Neural cell (in vitro differentiated cells): ENCODE measurements around the gene WFDC12. TPM values are rescaled to one million over a fixed set of nuclear protein-coding genes. Genes with fewer than 3 reads are reported as not detected.

Experiments
- H2AFZ ChIP-seq: fragments of 200-600, 300-800 bp; sonication (generic), shearing (Covaris generic); 2 replicates; pipeline ENCODE4 v1.6.0; 2014; ENCODE audit warnings: low read depth, mild to moderate bottlenecking, antibody characterized with exemption, low read length, moderate library complexity
- H3F3A ChIP-seq: fragments of 200-600 bp; shearing (Covaris generic); 2 replicates; pipeline ENCODE4 v1.6.1; 2016; ENCODE audit warnings: mild to moderate bottlenecking, moderate library complexity, mixed read lengths, antibody characterized with exemption, low read length; ENCODE audit not compliant: insufficient read depth, poor library complexity, severe bottlenecking
- H3K27ac ChIP-seq: fragments of 200-600, 300-800 bp; sonication (generic), shearing (Covaris generic); 2 replicates; pipeline ENCODE4 v1.5.1; 2014; ENCODE audit warnings: mild to moderate bottlenecking, low read length, moderate library complexity
- H3K27me3 ChIP-seq: fragments of 300-800, 200-600 bp; sonication (generic), shearing (Covaris generic); 2 replicates; pipeline ENCODE4 v1.6.0; 2014; ENCODE audit warnings: mild to moderate bottlenecking, low read depth, low read length, moderate library complexity; ENCODE audit not compliant: insufficient read depth
- H3K36me3 ChIP-seq: fragments of 300-800, 200-600 bp; sonication (generic), shearing (Covaris generic); 2 replicates; pipeline ENCODE4 v1.5.1; 2014; ENCODE audit warnings: mild to moderate bottlenecking, antibody characterized with exemption, low read length, moderate library complexity; ENCODE audit not compliant: insufficient read depth
- H3K4me2 ChIP-seq: fragments of 300-800, 200-600 bp; sonication (generic), shearing (Covaris generic); 2 replicates; pipeline ENCODE4 v1.6.0; 2014; ENCODE audit warnings: mild to moderate bottlenecking, low read length
- H3K4me3 ChIP-seq: fragments of 300-800, 200-600 bp; sonication (generic), shearing (Covaris generic); 2 replicates; pipeline ENCODE4 v1.5.1; 2014; ENCODE audit warnings: mild to moderate bottlenecking, low read length, moderate library complexity
- H3K79me2 ChIP-seq: fragments of 200-600 bp; shearing (Covaris generic); replicated peaks from 2 replicates; pipeline ENCODE4 v1.6.0; 2014; ENCODE audit warnings: mild to moderate bottlenecking, low read length, moderate library complexity; ENCODE audit not compliant: insufficient read depth
- H3K9ac ChIP-seq: fragments of 300-800, 200-600 bp; sonication (generic), shearing (Covaris generic); 2 replicates; pipeline ENCODE4 v1.6.1; 2016; ENCODE audit warnings: mild to moderate bottlenecking, low read length, mixed read lengths
- H3K9me2 ChIP-seq: fragments of 200-600 bp; shearing (Covaris generic); 2 replicates; pipeline ENCODE4 v1.6.1; 2016; ENCODE audit warnings: mild to moderate bottlenecking, low read length, mixed read lengths; ENCODE audit not compliant: insufficient read depth
- H3K9me3 ChIP-seq: fragments of 200-600, 300-800 bp; sonication (generic), shearing (Covaris generic); 2 replicates; pipeline ENCODE4 v1.6.1; 2016; ENCODE audit warnings: mild to moderate bottlenecking, mixed run types, low read length, moderate library complexity, mixed read lengths
- H4K20me1 ChIP-seq: fragments of 200-600 bp; shearing (Covaris generic); 2 replicates; pipeline ENCODE4 v1.6.1; 2016; ENCODE audit warnings: mild to moderate bottlenecking, mixed run types; ENCODE audit not compliant: insufficient read depth
- EP300 ChIP-seq: fragments of 450-650 bp; conservative IDR thresholded peaks from 2 replicates; pipeline ENCODE4 v1.6.1; 2014; ENCODE audit warnings: antibody characterized with exemption, mild to moderate bottlenecking, moderate library complexity; ENCODE audit not compliant: poor library complexity, severe bottlenecking
- EZH2 ChIP-seq: fragments of 200-600, 300-800 bp; shearing (Covaris generic), sonication (generic); IDR thresholded peaks from 2 replicates; pipeline ENCODE4 v1.6.1; 2014; ENCODE audit warnings: antibody characterized with exemption, low read length, borderline replicate concordance, mild to moderate bottlenecking; ENCODE audit not compliant: insufficient read depth, poor library complexity, severe bottlenecking
- MXI1 ChIP-seq: fragments of 450-650 bp; conservative IDR thresholded peaks from 2 replicates; pipeline ENCODE4 v1.6.1; 2014; ENCODE audit warnings: antibody characterized with exemption, mild to moderate bottlenecking; ENCODE audit not compliant: poor library complexity, severe bottlenecking
- POLR2AphosphoS5 ChIP-seq: IDR thresholded peaks from 2 replicates; pipeline ENCODE4 v1.6.1; 2012
- TAF1 ChIP-seq: IDR thresholded peaks from 2 replicates; pipeline ENCODE4 v1.6.1; 2012; ENCODE audit warnings: low read depth
- polyA plus RNA-seq: library from polyadenylated mRNA; depleted of rRNA; stranded (reverse); fragments of >200 nt; gene quantifications from 2 replicates; pipeline ENCODE4 v1.2.3, GENCODE V29; 2014
- TF ChIP-seq, protein P1 (sequence below): IDR thresholded peaks from 2 replicates; pipeline ENCODE4 v1.6.1; 2012; ENCODE audit warnings: borderline replicate concordance
- TF ChIP-seq, protein P2 (sequence below): fragments of 450-650 bp; IDR thresholded peaks from 2 replicates; pipeline ENCODE4 v1.5.1; 2014; ENCODE audit warnings: antibody characterized with exemption, mild to moderate bottlenecking, moderate library complexity; ENCODE audit not compliant: poor library complexity, severe bottlenecking

WFDC12 gene
- polyA plus RNA-seq, 1 donor from 2014 or later, result not detected

DNA sequence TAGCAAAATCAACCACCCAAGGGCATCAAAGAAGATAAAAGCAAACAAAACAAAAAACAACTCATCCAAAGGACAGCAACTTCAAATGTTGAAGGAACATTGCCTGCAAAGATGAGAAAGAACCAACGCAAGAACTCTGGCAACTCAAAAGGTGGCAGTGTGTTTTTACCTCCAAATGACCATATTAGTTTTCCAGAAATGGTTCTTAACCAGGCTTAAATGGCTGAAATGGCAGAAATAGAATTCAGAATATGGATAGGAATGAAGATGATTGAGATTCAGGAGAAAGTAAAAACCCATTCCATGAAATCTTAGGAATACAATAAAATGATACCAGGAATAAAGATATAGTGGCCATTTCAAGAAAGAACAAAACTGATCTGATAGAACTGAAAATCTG lies 40.6 kb upstream of the WFDC12 start:
- no peaks in the 10 kb centered on the region for H3K9me2 ChIP-seq
- H3K79me2 ChIP-seq, result no peaks in the 10 kb centered on the region
- TF ChIP-seq EP300, result no peak
- no peak for TF ChIP-seq TAF1
- H3K36me3 ChIP-seq, result no peaks in the 10 kb centered on the region
- H2AFZ ChIP-seq, result no peak overlapping the region
- H3K9me3 ChIP-seq, result no peaks in the 10 kb centered on the region
- H3F3A ChIP-seq, result no peaks in the 10 kb centered on the region
- H3K27ac ChIP-seq, result no peak overlapping the region
- H3K27me3 ChIP-seq, result no peaks in the 10 kb centered on the region
- H4K20me1 ChIP-seq, result no peaks in the 10 kb centered on the region
- H3K4me2 ChIP-seq, result no peak overlapping the region
- no peak overlapping the region for H3K4me3 ChIP-seq
- no peak overlapping the region for H3K9ac ChIP-seq

DNA sequence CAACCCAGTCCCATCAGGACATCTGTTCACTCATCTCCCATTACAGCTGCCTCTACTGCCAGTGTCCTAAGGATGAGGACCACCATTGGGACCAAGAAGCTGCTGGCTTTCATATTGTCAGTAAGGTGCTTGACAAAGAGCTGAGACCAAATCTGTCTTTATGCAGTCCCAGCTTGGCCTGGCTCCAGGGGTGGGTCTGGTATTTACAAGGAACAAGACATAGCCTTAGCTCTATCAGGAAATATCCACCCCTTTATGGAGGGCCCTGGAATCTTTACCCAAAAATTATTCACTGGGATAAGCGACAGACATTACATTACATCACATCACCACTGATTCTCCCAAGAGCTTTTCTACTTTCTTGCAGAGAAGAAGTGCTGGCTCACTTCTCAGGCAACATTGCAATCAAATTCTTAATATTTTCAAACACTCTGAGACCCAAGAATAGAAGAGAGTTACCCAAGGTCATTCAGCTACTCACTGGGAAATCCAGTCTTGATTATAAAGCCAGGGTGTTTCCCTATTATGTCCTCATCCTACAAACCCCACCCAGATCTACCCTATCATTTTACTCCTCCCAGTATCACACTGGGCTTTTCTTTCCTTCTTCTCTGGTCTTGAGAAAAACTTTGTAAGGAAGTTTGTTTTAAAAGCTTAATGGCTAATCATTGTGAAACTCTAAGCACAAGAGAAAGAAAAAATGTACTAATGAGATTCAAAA lies 39.0 kb upstream of the WFDC12 start:
- Histone ChIP-seq H3K27ac (no peak overlapping the region), H3K27me3 (no peaks in the 10 kb centered on the region), H3K9ac (no peak overlapping the region), H3F3A (no peaks in the 10 kb centered on the region), H3K9me2 (no peaks in the 10 kb centered on the region), H4K20me1 (no peaks in the 10 kb centered on the region), H3K79me2 (no peaks in the 10 kb centered on the region), H3K36me3 (no peaks in the 10 kb centered on the region), H3K4me2 (no peak overlapping the region), H2AFZ (no peak overlapping the region), H3K9me3 (no peaks in the 10 kb centered on the region), H3K4me3 (no peak overlapping the region)
- TF ChIP-seq POLR2AphosphoS5 (no peak), MXI1 (no peak), EZH2 (no peak)
- TF ChIP-seq, protein P1, sequence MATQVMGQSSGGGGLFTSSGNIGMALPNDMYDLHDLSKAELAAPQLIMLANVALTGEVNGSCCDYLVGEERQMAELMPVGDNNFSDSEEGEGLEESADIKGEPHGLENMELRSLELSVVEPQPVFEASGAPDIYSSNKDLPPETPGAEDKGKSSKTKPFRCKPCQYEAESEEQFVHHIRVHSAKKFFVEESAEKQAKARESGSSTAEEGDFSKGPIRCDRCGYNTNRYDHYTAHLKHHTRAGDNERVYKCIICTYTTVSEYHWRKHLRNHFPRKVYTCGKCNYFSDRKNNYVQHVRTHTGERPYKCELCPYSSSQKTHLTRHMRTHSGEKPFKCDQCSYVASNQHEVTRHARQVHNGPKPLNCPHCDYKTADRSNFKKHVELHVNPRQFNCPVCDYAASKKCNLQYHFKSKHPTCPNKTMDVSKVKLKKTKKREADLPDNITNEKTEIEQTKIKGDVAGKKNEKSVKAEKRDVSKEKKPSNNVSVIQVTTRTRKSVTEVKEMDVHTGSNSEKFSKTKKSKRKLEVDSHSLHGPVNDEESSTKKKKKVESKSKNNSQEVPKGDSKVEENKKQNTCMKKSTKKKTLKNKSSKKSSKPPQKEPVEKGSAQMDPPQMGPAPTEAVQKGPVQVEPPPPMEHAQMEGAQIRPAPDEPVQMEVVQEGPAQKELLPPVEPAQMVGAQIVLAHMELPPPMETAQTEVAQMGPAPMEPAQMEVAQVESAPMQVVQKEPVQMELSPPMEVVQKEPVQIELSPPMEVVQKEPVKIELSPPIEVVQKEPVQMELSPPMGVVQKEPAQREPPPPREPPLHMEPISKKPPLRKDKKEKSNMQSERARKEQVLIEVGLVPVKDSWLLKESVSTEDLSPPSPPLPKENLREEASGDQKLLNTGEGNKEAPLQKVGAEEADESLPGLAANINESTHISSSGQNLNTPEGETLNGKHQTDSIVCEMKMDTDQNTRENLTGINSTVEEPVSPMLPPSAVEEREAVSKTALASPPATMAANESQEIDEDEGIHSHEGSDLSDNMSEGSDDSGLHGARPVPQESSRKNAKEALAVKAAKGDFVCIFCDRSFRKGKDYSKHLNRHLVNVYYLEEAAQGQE, result no peak

DNA sequence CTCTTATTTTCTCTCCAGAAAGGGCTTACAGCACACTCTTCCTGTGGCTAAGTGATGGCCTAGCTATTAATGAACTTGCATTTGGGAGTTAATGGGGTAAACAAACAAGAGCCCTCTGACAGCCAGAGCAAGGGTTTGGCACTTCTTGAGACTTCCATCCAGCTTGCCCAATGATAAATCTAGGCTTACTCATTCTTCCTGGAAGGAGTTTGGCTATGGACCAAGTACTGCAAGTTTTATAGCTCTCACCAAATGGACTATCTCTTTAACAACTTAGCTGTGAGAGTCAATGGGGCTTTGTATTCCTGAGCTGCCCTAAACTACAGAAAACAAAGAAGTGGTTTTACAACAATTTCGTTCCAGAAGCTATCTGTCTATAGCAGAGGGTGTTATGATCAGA lies 33.7 kb upstream of the WFDC12 start:
- Histone ChIP-seq H3K9me3 (no peaks in the 10 kb centered on the region), H4K20me1 (no peaks in the 10 kb centered on the region), H3K27me3 (no peaks in the 10 kb centered on the region), H3K4me2 (no peak overlapping the region), H3K4me3 (no peak overlapping the region), H3K9ac (no peak overlapping the region), H3K9me2 (no peaks in the 10 kb centered on the region), H3K27ac (no peak overlapping the region), H2AFZ (no peak overlapping the region), H3K36me3 (no peaks in the 10 kb centered on the region), H3F3A (no peaks in the 10 kb centered on the region), H3K79me2 (no peaks in the 10 kb centered on the region)
- TF ChIP-seq TAF1, result no peak
- TF ChIP-seq, protein P1, result no peak
- TF ChIP-seq MXI1, result no peak
- TF ChIP-seq EZH2, result no peak
- TF ChIP-seq, protein P2, sequence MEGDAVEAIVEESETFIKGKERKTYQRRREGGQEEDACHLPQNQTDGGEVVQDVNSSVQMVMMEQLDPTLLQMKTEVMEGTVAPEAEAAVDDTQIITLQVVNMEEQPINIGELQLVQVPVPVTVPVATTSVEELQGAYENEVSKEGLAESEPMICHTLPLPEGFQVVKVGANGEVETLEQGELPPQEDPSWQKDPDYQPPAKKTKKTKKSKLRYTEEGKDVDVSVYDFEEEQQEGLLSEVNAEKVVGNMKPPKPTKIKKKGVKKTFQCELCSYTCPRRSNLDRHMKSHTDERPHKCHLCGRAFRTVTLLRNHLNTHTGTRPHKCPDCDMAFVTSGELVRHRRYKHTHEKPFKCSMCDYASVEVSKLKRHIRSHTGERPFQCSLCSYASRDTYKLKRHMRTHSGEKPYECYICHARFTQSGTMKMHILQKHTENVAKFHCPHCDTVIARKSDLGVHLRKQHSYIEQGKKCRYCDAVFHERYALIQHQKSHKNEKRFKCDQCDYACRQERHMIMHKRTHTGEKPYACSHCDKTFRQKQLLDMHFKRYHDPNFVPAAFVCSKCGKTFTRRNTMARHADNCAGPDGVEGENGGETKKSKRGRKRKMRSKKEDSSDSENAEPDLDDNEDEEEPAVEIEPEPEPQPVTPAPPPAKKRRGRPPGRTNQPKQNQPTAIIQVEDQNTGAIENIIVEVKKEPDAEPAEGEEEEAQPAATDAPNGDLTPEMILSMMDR, result no peak
